NOMO-1 treated with DMSO at 0.1 percent for 48 hours (cell line): Measurements from ENCODE around the gene PTPRK.

Source experiments
- DNase-seq: peaks from one replicate; lab custom pipeline; 2025; ENCODE audit not compliant: unreplicated experiment; lab: John Stamatoyannopoulos, UW

Gene PTPRK

GRCh38 chr6:128252341-128253176, 267.8 kb downstream of the PTPRK start:
- DNase-seq = no peak

- DNase-seq = no peak
Observed at GRCh38 chr6:128251445-128252340, 268.7 kb downstream of the PTPRK start.

DNA sequence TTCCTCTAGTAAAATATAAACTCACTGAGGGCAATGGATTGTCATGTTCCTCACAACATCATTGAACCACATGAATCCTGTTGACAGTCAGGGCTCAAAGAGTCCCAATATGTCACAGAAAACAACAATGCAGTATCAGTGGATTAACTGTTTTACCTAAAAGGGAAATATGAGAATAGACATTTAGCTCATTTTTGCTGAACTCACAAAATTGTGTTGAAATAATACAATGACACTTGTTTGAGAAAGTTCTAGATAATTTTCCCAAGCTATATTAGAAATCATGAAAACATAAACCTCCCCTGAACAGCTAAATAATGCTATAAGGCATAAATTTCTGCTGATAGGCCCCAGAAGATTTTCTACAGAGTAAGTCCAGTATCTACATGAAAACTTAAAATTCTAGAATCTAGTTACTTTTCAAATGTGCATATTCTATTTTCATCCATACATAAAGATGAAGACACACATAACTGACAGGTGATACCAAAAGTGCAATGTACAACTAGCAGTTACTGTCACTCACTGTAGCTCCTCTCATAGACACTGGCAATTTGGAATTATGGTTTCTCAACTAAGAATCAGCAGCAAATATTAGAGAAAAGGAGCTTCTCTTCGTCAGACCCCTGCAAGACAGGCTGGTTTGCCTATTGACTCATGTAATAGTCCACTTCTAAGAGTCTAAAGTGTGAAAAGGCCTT, 269.9 kb downstream of the PTPRK start:
- DNase-seq = no peak

DNA sequence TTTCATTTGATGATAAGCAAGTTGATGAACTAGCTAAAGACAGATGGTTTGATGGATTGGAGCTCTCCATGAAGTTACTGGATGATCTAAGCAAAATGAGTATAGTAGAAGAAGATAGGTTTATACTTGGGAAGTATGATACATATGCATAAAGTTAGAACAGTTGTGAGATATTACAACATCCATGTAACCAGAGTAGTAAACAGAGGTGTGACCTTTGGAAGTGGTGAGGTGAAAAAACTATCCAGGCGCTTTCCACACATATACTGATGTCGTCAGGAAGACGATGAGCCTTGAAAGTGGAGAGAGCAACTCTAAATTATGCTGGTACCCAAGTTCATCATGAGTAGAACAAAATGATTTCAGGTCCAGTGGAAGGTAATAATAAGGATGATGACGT, 271.0 kb downstream of the PTPRK start:
- DNase-seq = no peak

GRCh38 chr6:128246472-128247260, 273.7 kb downstream of the PTPRK start:
- DNase-seq = no peak

DNA sequence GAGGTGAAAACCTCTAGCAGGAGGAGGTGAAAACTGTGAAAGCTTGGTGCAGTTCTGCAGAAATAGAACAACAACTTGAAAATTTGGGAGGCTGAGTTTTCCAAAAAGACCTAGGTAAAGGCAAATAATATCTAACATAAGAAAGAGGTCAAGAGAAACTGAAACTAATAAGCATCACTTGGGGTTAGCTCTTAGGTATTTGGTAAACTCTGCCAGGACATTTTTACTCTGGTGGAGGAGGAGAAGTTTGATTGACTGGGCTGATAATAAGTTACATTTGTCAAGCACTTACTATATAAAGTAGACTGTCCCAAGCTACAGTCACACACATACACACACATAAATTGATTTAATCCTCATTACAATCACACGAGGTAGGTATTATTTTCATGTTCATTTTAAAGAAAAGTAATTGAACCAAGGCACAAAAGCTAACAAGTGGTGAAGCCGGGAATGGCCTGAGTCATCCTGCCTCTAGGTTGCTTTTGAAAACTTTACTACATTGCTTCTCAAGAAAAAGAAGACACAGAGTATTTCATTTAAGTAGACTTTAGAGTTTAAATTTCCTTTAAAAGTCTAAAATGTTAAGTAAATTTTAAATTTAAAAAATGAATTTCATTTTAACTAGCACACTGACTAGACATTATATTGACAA, 275.5 kb downstream of the PTPRK start:
- no peak for DNase-seq

DNA sequence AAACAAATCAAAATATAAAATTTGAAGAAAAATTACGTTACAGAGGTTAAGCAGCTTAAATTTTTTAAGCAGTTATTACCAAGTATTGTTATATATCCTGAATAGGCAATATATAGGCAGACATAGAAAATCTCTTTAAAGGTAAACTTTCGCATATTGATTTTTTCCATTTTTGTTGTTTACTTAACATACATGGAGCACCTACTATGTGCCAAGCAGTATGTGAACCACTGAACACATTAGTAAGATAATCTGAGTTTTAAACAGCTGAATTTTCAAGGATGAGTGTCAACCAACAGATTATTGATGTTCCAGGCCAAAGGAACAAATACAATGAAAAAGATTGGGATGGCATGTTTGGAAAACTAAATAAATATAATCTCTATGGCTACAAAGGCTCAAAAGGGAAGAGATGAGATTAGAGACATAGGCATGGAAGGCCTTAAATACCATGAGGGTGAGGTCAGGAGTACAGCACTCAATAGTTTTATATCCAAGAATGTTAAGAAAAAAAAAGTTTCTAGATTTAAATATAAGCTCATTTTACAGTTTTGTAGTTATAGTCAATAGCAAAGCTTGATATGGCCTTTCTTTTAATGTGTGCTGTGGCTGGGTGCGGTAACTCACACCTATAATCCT, 277.5 kb downstream of the PTPRK start:
- no peak for DNase-seq

GRCh38 chr6:128241216-128241615, 279.2 kb downstream of the PTPRK start:
- DNase-seq = no peak

DNA sequence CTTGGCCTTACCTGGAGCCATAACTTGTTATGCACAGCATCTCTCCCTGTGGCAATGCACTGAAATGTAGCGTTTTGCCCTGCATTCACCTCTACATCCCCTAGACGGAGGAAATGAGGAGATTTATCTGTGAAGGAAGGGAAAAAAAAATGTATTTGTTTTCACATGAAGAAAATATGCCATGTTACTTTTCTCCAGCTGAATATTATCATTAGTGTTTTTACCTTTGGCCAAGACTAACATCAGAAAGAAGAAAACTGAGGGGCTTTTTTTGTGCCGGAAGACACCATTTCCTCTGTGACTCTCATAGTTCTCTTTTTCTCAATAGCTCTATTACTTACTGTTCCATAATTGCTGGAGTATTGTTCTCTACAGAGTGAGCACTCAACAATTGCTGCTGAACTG, 280.4 kb downstream of the PTPRK start:
- peak; percentile 16 for DNase-seq

DNA sequence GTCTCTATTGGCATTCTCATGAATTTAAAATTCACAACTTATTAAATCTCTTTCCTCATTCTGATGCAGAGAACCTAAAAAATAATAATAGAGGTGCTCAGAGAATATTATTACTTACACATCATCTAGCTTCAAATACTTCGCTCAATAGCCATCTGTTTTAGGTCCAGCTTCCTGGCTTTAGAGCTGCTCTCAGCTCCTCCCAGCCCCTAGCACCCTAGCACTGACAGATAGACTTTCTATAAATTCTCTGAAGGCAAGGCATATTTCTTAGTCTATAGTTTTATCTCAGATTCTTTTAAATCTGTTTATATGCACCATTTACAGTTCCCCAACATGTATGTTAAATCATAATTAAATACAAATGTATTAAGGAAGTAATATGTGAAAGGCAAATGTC, 281.3 kb downstream of the PTPRK start:
- DNase-seq = no peak

- DNase-seq = no peak
Observed at GRCh38 chr6:128238225-128238624, 282.2 kb downstream of the PTPRK start.

- no peak for DNase-seq
Observed at GRCh38 chr6:128235556-128235955, 284.8 kb downstream of the PTPRK start.

- DNase-seq = no peak
Observed at GRCh38 chr6:128233531-128233930, 286.9 kb downstream of the PTPRK start.

GRCh38 chr6:128230267-128230989, 290.0 kb downstream of the PTPRK start:
- no peak for DNase-seq

DNA sequence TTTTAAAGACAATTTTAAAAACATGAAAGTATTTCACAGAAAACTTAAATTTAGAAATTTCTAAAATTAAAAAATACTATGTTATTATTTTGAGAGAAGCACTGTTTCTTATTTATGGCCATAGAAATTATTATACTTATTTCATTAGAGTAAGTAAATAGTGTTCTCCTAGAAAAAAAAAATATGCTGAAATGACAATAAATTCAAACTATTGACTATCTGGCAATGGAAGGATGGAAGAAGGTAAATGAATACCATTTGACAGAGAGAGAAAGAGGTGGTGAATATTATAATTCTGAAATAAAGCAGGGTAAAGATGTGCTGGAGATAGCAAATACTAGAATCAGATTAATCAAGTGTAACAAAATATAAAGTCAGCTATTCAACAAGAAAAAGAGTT, 294.8 kb downstream of the PTPRK start:
- no peak for DNase-seq

DNA sequence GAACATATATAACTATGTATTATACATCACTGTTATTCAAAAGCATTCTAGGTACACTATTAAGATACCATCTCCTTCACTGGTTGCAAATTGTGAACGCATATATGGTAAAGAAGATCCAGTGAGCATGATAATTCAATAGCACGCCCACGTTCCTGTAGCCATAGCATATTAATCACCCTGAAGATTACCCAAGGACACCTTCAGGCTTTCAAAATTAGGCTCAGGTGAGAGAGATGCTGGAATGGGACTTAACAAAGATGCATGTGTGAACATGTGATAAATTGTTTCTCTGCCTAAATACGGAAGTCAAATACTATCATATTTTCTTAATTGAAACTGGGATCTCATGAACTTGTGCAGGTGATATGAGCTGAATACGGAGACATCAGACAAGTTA, 303.5 kb downstream of the PTPRK start:
- DNase-seq = no peak

DNA sequence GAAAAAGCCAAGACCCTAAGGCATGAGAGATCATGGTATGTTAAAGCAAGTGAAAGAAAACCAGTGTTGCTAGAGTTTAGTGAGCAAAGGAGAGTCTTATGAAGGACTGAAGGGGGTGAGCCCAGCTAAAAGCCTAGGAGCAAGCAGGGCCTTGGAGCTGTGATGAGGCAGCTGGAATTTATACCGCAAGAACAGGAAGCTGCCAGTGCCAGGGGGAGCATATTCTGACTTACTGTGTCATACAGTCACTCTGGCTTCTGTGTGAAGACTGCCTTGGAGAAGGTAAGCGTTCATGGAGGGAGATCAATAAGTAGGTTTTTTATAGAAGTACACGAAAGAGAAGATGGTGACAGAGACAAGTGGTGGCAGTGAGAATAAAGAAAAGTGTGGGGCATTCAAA, 310.6 kb downstream of the PTPRK start:
- DNase-seq = no peak

- DNase-seq = no peak
Observed at GRCh38 chr6:128208851-128209580, 311.4 kb downstream of the PTPRK start.
